ENCODE data around the gene KIAA1586.

GRCh38 chr6:57035549-57035948, 10.9 kb upstream of the KIAA1586 start:
- TF ChIP-seq CTCF (conservative IDR thresholded peaks at IDR 0.05) = no peak
- no peak for TF ChIP-seq EZH2 (IDR thresholded peaks at IDR 0.05; ENCODE audit: low read depth)
